T-helper 1 cell treated with Interleukin-12 subunit alpha and Interleukin-12 subunit beta and Interleukin-4 antibody, amounts not matched to agents 30 ng/mL and 1 ng/mL, for 36 hours (primary cell): ENCODE data around the gene LCE2D. TPM values are rescaled to one million over a fixed set of nuclear protein-coding genes. Genes with fewer than 3 reads are reported as not detected.

Source experiments
- intact Hi-C: fragments of 100-400 bp; cut with micrococcal nuclease; formaldehyde crosslinking; loops from one replicate; pipeline ENCODE4 v1.15.1; 2024
- total RNA-seq: library from RNA; stranded (reverse); gene quantifications from 2 replicates; pipeline ENCODE4 v1.2.3, GENCODE V29; 2022

Gene LCE2D
- total RNA-seq, 1 donor from 2014 or later = not detected

- intact Hi-C loops = no loop called here
Measured at GRCh38 chr1:152697701-152698600, 34.8 kb downstream of the LCE2D start, which contains the start of gene LCE2A. LCE2A (plus strand) TSS chr1:152698345; CDS start chr1:152698902, 557 bp downstream.

- intact Hi-C loops = no loop called here
Measured at GRCh38 chr1:152699746-152700145, 36.6 kb downstream of the LCE2D start.

GRCh38 chr1:152707860-152708259, 44.7 kb downstream of the LCE2D start, which contains the start of gene LCE4A:
LCE4A (plus strand) TSS chr1:152708160; CDS start chr1:152709076, 916 bp downstream.
- intact Hi-C loops = no loop called here

Other genes starting within 250 kb of the LCE2D start
- not detected in 2 replicates for gene CRNN, start 249.1 kb upstream of the LCE2D start, total RNA-seq
- gene LCE5A, start 152.6 kb upstream of the LCE2D start, total RNA-seq = not detected in 2 replicates
- not detected in 2 replicates for gene CRCT1, start 148.9 kb upstream of the LCE2D start, total RNA-seq
- gene LCE3E, start 96.6 kb upstream of the LCE2D start, total RNA-seq = not detected in 2 replicates
- not detected in 2 replicates for gene LCE3D, start 82.9 kb upstream of the LCE2D start, total RNA-seq
- gene LCE3C, start 63.1 kb upstream of the LCE2D start, total RNA-seq = not detected in 2 replicates
- gene LCE3B, start 49.6 kb upstream of the LCE2D start, total RNA-seq = not detected in 2 replicates
- not detected in 2 replicates for gene LCE3A, start 40.3 kb upstream of the LCE2D start, total RNA-seq
- not detected in 2 replicates for gene LCE2C, start 11.9 kb downstream of the LCE2D start, total RNA-seq
- not detected in 2 replicates for gene LCE2B, start 22.7 kb downstream of the LCE2D start, total RNA-seq
- not detected in 2 replicates for gene LCE2A, start 35.0 kb downstream of the LCE2D start, total RNA-seq
- gene LCE4A, start 44.8 kb downstream of the LCE2D start, total RNA-seq = not detected in 2 replicates
- gene KPRP, start 94.6 kb downstream of the LCE2D start, total RNA-seq = not detected in 2 replicates
- not detected in 2 replicates for gene LCE1F, start 111.8 kb downstream of the LCE2D start, total RNA-seq
- not detected in 2 replicates for gene LCE1E, start 122.9 kb downstream of the LCE2D start, total RNA-seq
- gene LCE1D, start 133.3 kb downstream of the LCE2D start, total RNA-seq = not detected in 2 replicates
- gene LCE1C, start 143.3 kb downstream of the LCE2D start, total RNA-seq = not detected in 2 replicates
- gene LCE1B, start 148.6 kb downstream of the LCE2D start, total RNA-seq = not detected in 2 replicates
- gene LCE1A, start 164.1 kb downstream of the LCE2D start, total RNA-seq = not detected in 2 replicates
- not detected in 2 replicates for gene LCE6A, start 179.5 kb downstream of the LCE2D start, total RNA-seq
- gene LCE7A, start 196.6 kb downstream of the LCE2D start, total RNA-seq = not detected in 2 replicates
- not detected in 2 replicates for gene SMCP, start 214.9 kb downstream of the LCE2D start, total RNA-seq
- gene IVL, start 245.2 kb downstream of the LCE2D start, total RNA-seq = not detected in 2 replicates